HUDEP-2 (cell line): ENCODE measurements around the gene NKX2-4.
"Not testable (repeated sequence)": the region's sequence is repeated elsewhere in the genome, so short reads cannot be mapped to it uniquely, and the experiment has no call there.

Experiments used
- DNase-seq, 76 experiments: peaks; one replicate each; lab custom pipeline; 2025; ENCODE audit not compliant: unreplicated experiment in 76 of 76; lab: John Stamatoyannopoulos, UW

NKX2-4 gene

DNA sequence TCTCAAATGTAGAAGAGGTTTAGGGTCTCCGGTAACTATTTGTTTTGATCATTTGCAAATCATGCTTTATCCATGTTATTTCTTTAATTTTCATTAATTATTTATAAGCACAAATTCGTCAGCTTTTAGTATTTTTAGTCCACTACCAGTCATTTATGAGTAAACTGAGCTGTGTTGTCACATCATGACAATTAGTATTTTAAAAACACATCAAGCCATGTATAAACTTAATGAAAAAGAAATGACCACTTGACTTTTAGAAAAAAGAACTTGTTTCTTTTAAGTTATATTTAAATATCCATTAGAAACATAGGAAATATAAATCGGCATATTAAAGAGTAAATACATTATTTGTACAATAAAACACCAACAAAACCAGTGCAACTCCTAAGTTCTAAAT lies 2.8 kb downstream of the NKX2-4 start:
- DNase-seq: no peak

- DNase-seq: no peak
These were observed 3.4 kb downstream of the NKX2-4 start for GRCh38 chr20:21393816-21394519.

- no peak for DNase-seq
These were observed 4.2 kb downstream of the NKX2-4 start for GRCh38 chr20:21393166-21393565.

DNA sequence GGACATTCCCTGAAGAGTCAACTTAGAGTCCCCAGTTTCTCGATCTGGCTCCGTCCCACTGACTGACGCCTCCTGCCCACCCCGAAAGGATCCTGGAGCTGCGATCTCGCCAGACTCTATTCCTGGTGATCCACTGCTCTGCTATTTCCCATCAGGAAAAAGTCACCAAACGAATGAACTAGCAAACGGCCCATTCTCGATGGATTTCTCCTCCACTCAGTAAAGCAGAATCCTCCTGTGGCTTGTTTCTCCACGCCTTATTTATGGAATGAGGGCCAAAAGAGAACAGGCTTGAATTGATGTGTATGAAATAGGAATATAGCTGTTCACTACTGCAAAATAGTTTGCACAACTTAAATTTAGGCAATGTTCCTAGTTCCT lies 5.4 kb downstream of the NKX2-4 start:
- DNase-seq: no peak

- DNase-seq: no peak
These were observed 5.9 kb downstream of the NKX2-4 start for GRCh38 chr20:21391185-21391971.

- no peak for DNase-seq
These were observed 6.6 kb downstream of the NKX2-4 start for GRCh38 chr20:21390768-21391167.

DNA sequence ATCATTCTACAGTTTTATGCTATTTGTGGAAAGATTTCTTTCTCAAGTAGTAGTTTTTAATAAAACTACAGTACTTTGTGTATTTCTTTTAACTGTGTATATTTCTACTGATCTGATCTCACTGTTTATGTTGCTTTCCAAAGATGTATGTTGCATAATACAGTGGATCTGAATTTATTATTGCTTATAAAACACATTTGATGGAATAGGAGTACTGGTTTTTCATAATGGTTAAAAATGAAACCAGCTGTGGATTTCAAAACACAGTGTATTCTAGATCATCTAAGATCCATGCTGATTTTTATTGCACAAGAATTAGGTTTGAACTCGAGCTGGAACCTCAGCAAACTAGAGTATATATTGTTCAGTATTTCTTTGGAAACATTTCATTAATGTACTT lies 8.0 kb downstream of the NKX2-4 start:
- DNase-seq: no peak

DNA sequence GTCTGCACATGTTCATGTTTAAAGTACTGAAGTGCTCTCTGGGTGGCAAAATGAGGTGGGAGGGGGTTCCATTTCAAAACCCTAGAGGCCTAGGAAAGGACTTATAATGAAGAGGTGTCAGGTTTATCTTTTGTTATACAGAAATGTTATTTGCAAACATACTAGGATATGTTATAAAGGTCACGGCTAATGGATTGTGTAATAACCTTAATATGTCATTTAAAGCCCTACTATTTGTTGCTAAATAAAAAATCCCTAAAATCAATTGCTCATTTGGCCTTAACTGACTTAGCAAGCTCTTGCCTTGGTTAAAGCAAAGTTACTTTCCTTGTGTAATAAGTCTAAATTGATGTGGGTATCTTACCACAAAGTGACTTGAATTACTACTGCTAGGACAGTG lies 8.8 kb downstream of the NKX2-4 start:
- no peak for DNase-seq

GRCh38 chr20:21387528-21387927 lies 9.8 kb downstream of the NKX2-4 start:
- no peak for DNase-seq

GRCh38 chr20:21386111-21386510 lies 11.2 kb downstream of the NKX2-4 start:
- DNase-seq: no peak

DNA sequence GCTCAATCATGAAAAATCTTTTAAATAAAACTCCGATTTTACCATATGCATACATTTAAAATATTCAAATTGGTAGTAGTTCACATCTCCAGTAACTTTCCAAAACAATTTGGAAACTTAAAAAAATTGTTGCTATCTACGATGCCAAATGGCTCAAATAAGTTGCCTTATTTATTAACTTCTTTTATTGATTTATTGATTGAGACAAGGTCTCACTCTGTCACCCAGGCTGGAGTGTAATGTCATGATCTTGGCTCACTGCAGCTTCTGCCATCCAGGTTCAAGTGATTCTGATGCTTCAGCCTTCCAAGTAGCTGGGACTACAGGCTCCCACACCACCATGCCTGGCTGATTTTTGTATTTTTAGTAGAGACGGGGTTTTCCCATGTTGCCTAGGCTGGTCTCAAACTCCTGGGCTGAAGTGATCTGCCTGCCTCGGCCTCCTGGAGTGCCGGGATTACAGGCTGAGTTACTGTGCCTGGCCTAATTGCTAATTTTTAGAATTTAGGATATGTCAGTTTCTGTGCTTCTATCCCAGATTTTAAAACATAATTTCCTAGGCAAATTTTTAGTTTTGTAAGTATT lies 12.9 kb downstream of the NKX2-4 start:
- no peak for DNase-seq

- no peak for DNase-seq
These were observed 15.7 kb downstream of the NKX2-4 start for GRCh38 chr20:21381619-21382018.

DNA sequence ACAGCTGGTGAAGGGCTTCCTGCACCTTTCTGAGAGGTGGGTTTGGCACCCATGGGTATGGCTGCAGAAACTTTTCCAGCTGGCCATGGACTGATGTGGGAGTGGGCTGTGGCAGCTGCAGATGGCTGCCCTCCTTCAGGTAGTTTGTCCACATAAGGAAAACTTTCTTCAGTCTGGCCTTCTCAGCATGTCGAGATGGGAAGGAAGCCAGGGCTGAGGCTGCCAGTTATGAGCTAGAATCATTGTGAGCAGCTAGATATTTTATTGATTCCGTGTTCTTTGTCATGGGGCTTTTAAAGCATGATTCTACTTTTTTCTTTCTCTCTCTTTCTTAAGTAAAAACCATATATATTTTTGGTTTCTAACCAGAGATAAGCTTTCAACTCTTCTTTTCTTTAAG lies 16.6 kb downstream of the NKX2-4 start:
- no peak for DNase-seq

- no peak for DNase-seq
These were observed 19.1 kb downstream of the NKX2-4 start for GRCh38 chr20:21378259-21378658.

- no peak for DNase-seq
These were observed 19.6 kb downstream of the NKX2-4 start for GRCh38 chr20:21377701-21378100.

- DNase-seq: no peak
These were observed 20.7 kb downstream of the NKX2-4 start for GRCh38 chr20:21376626-21377025.

DNA sequence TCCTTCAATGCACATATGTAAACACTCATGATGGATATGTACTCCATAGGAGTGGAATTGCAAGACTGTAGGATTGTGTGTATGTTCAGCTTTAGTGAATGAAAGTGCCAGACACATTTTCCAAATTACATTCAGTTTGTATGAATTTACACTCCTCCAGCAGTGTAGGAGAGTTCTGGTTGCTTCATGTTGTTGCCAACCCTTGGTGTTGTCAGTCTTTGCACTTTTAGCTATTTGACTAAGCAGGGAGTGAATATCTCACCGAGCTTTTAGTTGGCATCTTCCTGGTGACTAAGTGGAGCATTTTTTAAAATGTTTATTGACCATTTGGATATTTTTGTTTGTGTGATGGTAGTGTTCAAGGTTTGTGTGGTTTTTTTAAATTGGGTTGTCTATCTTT lies 23.9 kb downstream of the NKX2-4 start:
- no peak for DNase-seq

DNA sequence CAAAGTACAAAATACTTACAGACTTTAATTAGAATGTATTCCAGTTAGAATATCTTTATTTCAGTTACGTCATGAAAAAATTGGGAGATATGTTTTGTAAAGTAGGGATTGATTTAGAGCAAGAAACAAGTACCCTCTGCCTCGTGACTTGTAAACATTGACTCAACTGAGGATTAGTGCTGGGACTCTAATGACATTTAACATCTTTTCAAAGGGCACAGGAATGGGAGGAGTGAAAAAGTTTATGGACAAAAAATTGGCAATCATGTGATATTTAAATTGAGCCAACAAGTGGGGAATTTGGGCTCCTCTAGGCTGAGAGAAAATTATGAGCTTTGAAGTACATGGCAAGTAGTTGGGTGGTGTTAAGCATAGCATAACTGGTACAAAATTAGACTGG lies 25.3 kb downstream of the NKX2-4 start:
- no peak for DNase-seq

- no peak for DNase-seq
These were observed 26.1 kb downstream of the NKX2-4 start for GRCh38 chr20:21371193-21371592.

GRCh38 chr20:21368791-21369190 lies 28.5 kb downstream of the NKX2-4 start:
- DNase-seq: no peak

- DNase-seq: not testable (repeated sequence)
These were observed 31.1 kb downstream of the NKX2-4 start for GRCh38 chr20:21366273-21366672.

GRCh38 chr20:21365771-21366170 lies 31.6 kb downstream of the NKX2-4 start:
- no peak for DNase-seq
